ENCODE results near the gene CDH8. TPM values are rescaled to one million over a fixed set of nuclear protein-coding genes. Genes with fewer than 3 reads are reported as not detected.

Gene CDH8
- total and polyA plus RNA-seq, 2 of the 4 experiments (the other 2 are of a cell fraction) = not detected

- Histone ChIP-seq H3K18ac (ENCODE audit: low read depth, low read length) (no peak overlapping the region), H2BK20ac (ENCODE audit: low read depth, low read length) (no peak overlapping the region), H3K4ac (ENCODE audit: low read depth, low read length) (no peak overlapping the region), H2AFZ (replicated peaks; ENCODE audit: low read length, poor library complexity) (no peak overlapping the region), H2AK5ac (ENCODE audit: low read depth, low read length) (no peak overlapping the region), H3K23ac (ENCODE audit: low read depth, low read length) (no peak overlapping the region), H3K36me3 (ENCODE audit: control insufficient read depth, insufficient read depth, low read length) (no peaks in the 10 kb centered on the region), H2BK5ac (ENCODE audit: low read depth, low read length, poor library complexity, severe bottlenecking) (no peak overlapping the region), H4K20me1 (ENCODE audit: insufficient read depth, low read length) (no peaks in the 10 kb centered on the region), H3K4me2 (ENCODE audit: low read depth, low read length) (no peak overlapping the region), H3K4me3 (ENCODE audit: insufficient read depth, low read depth, low read length) (no peak overlapping the region), H3K79me1 (ENCODE audit: low read depth in 1 of 2, low read length in 2 of 2) (no peaks in the 10 kb centered on the region), H3K4me1 (ENCODE audit: control insufficient read depth, insufficient read depth, low read length) (no peaks in the 10 kb centered on the region), H4K8ac (ENCODE audit: low read depth in 2 of 2, low read length in 2 of 2) (no peak overlapping the region), H4K5ac (ENCODE audit: low read depth, low read length) (no peak overlapping the region), H3K27me3 (ENCODE audit: control insufficient read depth, insufficient read depth, low read length) (no peaks in the 10 kb centered on the region), H2BK15ac (ENCODE audit: low read depth, low read length) (no peak overlapping the region), H3K9me1 (ENCODE audit: insufficient read depth, low read length) (no peaks in the 10 kb centered on the region), H3K27ac (ENCODE audit: insufficient read depth, low read length) (no peak overlapping the region), H3K56ac (ENCODE audit: extremely low read depth, insufficient read depth, low read length) (no peak overlapping the region), H2AK9ac (replicated peaks; ENCODE audit: low read depth, low read length, poor library complexity) (no peak overlapping the region), H2BK120ac (ENCODE audit: low read depth, low read length) (no peak overlapping the region), H4K91ac (ENCODE audit: insufficient read depth, low read depth, low read length) (no peak overlapping the region), H3K9ac (ENCODE audit: low read depth, low read length) (no peak overlapping the region), H3K9me3 (ENCODE audit: control insufficient read depth, insufficient read depth, low read length) (no peaks in the 10 kb centered on the region; the same call in 1 of the 2 replicates), H3K14ac (replicated peaks; ENCODE audit: low read depth, low read length) (no peak overlapping the region)
- CTCF ChIA-PET = interaction anchor here (0.7 kb wide), 1 partner anchor 1758 kb away, joined by 3 read pairs; no protein-coding TSS in a partner anchor
- no TSS peak for BruUV-seq (replicated peaks)
- dilution Hi-C loops (cut with HindIII; ENCODE audit: low sequenced_read_pairs, unreplicated experiment) (no loop called here), intact Hi-C loops (cut with micrococcal nuclease) (no loop called here), in situ Hi-C loops (cut with MboI; ENCODE audit: low sequenced_read_pairs) (no loop called here)
- WGBS, 2 experiments (ENCODE audit: extremely low coverage in 2 of 2, insufficient read length in 1 of 2) = no CpG with 5 or more reads among the region's 1 CpG
- ATAC-seq (ENCODE audit: low read depth) = no peak
- no peak for DNase-seq
- TF ChIP-seq RFX5 (IDR thresholded peaks at IDR 0.05; ENCODE audit: low read depth, low read length) (no peak), FOS (IDR thresholded peaks at IDR 0.05; ENCODE audit: low read depth, low read length) (no peak), CEBPB (IDR thresholded peaks at IDR 0.05; ENCODE audit: low read depth, low read length) (no peak)
- POLR2A ChIA-PET (ENCODE audit: unreplicated experiment) = no interaction called here
These were observed 31.7 kb upstream of the CDH8 start for GRCh38 chr16:62067981-62068380.
